T follicular helper cell (primary cell): ENCODE measurements around the gene RPS13.
"Not testable (repeated sequence)": the region's sequence is repeated elsewhere in the genome, so short reads cannot be mapped to it uniquely, and the experiment has no call there.

Source experiments
- DNase-seq: peaks from one replicate; pipeline ENCODE4 v3.0.0-alpha.2; 2020; ENCODE audit warnings: low read depth
- total RNA-seq, 2 experiments: gene quantifications; one replicate each; lab custom pipeline; 2026; lab: John Stamatoyannopoulos, UW

Gene RPS13
- total RNA-seq, result 617 to 685 reads per million in 2 experiments

DNA sequence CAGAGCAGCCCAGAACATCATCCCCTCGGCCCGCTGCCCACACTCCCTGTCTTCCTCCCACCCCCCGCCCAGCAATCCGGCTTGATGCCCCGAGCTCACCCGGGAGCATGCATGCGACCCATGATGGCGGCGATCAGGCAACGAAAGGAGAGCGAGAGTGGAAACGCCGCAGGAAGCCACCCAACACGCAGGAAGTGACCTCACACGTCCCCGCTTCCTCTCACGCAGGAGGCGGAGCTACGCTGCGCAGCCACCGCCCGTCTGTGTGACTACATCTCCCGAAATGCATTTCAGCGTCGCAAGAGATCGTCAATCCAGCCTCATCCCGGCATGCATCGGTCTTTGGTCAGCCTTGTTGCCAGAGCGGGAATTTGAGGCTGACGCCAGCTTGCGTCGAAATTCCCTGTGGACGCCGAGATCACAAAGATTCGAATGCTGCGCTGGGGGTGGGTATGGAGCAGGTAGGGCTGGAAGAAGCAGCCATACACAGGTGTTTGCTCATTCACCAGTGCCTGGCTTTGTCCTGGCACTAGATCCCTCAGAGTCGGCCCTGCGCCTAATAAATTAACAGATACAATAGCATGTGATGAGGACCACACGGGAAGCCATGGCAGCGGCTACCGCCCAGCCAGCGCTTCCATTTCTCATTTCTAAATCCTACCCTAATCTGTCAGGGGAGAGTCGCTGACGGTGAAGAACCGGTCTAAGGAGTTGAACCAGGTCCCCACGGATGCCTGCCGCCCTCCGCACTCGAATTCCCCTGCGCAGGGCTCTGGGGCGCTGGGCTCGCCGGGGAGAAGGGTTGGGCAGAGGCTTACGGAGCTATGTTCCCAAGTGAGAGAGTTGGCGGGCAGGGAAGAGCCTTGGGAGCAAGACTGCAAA is at the start of gene RPS13:
TSS of gene RPS13 (minus strand) at position 148 of the 882 bp plus-strand sequence. CDS start at position 122, 26 bp downstream.
- peak; percentile 93 for DNase-seq

DNA sequence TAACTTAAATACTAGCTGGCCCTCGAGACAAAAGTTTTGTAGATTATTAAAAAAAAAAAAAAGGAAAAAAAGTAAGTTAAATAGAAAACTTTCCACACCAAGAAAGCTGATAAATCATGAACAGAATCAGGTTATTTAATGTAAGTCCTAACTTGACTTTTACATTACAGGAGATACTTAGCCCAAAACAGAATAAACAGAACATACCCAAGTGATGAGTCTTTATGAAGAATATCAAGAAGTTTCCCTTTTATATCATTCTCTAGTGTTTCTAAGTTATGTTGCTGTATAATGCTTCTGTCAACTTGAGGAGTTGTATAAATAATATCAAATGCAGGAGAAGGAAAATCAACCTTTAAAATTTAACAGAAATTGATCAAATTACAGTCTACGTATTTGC is 44.5 kb upstream of the RPS13 start:
- DNase-seq, result no peak

DNA sequence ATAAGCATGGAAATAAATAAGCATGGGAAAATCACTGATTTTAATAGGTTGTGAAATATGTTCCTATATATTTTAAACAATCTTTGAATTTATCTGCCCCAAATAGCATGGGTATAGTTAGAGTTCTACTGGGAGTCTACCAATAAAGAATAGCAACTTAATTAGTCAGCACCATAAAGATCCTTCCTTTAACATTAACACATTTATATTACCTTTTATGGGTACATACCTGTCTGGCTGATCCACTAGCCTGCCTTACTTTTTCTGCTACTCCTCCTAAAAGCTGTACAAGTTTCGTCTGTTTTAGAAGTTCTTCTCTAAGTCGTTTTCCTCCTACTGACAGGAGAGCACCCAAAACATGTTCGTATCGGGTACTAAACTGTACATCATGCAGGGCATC is 39.8 kb upstream of the RPS13 start:
- DNase-seq, result no peak

DNA sequence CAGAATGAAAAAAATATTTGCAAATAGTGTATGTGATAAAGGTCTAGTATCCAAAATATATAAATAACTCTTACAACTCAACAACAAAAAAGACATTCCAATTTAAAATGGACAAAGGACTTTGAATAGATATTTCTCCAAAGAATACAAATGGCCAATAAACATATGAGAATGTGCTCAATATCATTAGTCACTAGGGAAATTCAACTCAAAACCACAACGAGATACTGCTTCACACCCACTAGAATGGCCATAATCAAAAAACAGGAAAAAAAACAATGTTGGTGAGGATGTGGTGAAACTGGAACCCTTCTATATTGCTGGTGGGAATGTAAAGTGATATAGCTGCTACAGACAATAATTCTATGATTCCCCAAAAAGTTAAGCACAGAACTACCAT is 38.6 kb upstream of the RPS13 start:
- DNase-seq, result no peak

DNA sequence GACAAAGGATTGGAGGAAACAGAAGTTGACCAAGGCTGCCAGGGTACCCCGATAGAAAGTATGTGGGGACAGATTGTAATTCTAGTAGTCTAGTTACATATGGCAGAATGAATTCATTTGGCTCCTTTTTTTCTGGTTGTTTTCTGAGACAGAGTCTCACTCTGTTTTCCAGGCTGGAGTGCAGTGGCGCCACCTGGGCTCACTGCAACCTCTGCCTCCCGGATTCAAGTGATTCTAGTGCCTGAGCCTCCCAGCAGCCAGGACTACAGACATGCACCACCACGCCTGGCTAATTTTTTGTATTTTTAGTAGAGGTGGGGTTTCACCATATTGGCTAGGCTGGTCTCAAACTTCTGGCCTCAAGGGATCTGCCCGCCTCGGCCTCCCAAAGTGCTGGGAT is 30.3 kb upstream of the RPS13 start:
- DNase-seq, result not testable (repeated sequence)

DNA sequence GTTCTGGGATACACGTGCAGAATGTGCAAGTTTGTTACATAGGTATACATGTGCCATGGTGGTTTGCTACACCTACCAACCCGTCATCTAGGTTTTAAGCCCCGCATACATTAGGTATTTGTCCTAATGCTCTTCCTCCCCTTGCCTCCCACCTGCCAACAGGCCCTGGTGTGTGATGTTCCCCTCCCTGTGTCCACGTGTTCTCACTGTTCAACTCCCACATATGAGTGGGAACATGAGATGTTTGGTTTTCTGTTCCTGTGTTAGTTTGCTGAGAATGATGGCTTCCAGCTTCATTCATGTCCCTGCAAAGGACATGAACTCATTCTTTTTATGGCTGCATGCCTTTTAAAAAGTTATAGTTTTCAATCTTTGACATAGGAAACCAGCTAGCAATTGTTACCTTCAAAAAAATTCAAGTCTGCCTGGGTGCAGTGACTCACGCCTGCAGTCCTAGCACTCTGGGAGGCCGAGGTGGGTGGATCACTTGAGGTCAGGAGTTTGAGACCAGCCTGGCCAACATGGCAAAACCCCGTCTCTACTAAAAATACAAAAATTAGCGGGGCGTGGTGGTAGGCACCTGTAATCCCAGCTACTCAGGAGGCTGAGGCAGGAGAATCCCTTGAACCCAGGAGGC is 28.1 kb upstream of the RPS13 start:
- not testable (repeated sequence) for DNase-seq

DNA sequence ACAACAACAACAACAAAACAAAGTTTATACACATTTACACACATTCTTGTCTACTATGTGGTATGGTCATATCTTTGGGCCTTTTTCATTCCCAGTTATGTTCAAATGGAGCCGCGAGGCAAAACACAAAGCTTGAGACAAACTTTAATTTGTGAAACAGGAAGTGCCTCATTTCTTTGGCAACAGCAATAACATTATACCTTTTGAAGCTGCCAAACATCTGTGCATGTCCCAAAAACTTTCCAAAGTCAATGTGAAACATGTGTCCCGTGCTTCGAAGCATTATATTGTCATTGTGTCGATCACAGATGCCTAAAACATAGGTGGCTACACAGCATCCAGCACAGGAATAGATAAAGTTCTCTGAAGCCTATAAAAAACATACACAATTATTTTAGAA is 25.0 kb upstream of the RPS13 start:
- no peak for DNase-seq

DNA sequence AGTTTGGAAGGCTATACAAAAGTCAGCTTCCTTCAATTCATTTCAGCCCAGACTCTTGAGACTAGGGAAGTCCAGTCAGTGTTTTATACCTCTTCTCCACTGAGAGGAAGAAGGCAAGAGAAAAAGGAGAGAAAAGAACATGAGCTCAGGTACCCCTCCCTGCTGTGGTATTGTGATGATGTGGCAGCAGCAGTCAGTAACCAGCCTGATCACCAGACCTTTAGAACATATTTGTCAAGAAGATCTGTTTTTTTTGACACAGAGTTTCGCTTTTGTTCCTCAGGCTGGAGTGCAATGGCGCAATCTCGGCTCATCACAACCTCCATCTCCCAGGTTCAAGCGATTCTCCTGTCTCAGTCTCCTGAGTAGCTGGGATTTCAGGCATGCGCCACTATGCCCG is 21.2 kb upstream of the RPS13 start:
- DNase-seq, result no peak

DNA sequence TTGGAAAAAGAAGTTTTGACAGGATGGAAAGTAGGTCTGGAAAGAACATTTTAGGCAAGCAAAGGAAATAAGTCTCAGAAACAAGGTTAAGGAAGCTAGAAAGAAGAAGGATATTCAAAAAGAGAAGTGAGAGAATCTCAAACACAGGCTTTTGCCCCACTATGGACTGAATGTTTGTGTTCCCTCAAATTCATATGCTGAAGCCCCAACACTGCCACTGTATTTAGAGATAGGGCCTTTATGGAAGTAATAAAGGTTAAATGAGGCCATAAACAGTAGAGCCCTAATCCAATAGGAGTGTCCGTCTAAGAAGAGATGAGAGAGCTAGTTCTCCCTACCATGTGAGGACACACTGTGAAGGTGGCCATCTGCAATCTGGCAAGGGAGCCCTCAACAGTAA is 20.6 kb upstream of the RPS13 start:
- no peak for DNase-seq

DNA sequence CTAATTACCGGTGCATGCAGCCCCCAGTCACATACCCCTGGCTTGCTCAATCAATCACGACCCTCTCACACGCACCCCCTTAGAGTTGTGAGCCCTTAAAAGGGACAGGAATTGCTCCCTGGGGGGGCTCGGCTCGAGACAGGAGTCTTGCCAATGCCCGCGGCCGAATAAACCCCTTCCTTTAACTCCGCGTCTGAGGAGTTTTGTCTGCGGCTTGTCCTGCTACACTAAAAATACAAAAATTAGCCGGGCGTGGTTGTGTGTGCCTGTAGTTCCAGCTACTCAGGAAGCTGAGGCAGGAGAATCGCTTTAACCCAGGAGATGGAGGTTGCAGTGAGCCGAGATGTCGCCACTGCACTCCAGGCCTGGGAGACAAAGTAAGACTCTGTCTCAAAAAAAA is 8.5 kb upstream of the RPS13 start:
- DNase-seq, result not testable (repeated sequence)

DNA sequence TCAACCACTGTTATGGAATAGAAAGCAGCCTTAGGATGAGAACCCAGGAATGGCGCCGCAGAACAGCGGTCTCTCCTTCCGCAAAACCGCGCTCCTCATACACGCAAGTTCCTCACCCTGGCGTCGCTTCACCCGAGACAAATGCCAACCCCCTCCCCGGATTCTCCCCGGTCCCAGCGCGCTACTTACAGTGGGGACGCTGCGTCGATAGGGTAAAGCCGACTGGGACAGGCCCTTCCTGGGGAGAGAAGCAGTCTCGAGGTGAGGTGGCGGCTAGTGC is 287 bp downstream of the RPS13 start:
- no peak for DNase-seq

DNA sequence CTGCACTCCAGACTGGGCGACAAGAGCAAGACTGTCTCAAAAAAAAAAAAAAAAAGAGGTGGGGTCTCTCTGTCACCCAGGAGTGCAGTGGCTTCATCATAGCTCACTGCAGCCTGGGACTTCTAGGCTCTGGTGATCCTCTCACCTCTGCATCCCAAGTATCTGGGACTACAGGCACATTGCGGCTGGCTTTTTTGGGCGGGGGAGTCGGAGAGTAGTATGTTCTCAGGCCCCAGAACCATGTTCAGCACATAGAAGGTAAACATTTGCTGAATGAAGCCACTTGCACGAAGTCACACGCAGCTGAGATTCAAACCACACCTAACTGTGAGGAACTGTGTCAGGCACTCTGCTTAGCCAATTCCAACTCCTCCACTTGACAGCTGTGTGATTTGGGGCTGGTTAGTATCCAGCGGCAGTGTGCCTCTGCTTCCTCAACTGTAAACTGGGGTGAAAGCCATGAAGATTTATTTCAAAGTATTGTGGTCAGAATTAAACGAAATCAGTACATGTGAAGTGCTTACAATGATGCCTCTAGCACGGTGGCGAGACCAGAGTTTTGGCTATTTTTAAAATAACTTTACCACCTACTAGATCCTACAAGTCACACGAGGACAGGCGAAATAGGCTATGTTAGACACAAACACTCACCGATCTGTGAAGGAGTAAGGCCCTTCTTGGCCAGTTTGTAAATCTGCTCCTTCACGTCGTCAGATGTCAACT is 789 bp downstream of the RPS13 start:
- DNase-seq, result no peak

DNA sequence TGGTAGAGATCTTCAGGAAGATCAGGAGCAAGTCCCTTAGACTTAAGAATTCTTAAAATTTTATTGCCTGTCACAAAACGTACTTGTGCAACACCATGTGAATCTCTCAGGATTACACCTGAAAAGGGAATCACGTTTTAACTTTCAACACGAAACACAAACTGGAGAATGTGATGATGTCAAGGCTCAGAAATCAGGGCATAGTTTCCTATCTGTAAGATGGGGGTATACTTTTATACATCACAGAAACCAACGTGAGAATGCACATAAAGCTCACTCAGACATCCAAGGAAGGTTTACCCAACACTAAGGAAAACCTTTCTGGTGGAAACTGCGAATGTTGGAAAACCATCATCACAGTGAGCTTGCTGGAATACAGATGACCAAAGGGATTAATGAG is 2.0 kb downstream of the RPS13 start:
- DNase-seq, result no peak

DNA sequence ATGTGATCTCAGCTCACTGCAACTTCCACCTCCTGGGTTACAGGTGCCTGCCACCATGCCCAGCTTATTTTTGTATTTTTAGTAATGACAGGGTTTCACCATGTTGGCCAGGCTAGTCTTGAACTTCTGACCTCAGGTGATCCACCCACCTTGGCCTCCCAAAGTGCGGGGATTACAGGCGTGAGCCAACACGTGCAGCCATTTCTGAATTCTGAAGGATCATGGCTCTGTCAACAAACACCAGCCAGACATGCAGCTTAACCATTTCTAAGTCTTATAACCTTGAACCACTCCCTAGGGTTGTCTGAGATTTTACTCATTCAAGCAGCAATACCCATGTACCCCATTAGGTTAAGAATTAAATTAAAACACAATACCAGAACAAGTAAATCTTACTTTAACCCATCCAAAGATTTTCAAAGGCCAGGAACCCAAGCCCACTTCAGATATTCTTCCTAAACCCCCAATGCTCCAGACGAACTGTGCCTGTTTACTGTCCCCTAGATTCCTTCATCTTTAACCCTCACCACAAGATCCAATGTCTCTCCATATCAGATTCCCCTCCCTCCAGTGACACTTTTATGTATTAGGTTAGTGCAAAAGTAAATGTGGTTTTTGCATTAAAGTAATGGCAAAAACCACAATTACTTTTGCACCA is 4.0 kb downstream of the RPS13 start:
- DNase-seq, result no peak

DNA sequence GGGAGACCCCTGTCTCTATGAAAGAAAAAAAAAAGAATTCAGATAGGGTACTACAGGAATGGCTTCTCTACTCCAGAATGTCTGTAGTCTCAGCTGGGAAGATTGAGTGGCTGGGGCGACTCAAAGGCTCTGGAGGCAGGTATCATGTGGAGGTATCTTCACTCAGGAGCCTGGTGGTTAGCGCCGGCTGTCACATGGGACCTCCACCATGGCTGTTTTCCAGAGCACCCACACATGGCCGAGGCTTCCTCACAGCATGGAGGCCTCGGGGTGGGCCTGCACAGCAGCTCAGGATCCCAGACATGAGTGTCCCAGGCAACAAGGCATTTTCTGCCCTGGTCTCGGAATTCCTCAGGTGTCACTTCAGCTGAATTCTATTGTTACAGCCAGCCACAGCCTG is 10.1 kb downstream of the RPS13 start:
- DNase-seq, result no peak

DNA sequence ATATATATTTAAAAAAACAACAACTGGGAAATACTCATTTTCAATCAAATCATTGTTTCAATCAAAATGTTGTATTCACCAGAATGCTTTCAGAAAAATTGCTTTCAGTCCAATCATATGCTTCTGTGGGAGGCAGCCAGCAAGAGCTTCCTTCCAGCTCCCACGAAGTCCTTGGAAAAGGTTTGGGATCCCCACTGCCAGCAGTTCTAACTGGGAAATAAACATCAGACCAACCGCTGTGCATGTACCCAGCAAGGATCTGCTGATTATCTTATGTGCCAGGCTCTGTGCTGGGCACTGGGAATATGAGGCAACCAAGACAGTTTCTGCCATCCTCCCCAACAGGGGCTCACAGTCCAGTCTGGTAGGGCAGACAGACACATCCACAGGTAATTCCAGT is 10.8 kb downstream of the RPS13 start:
- DNase-seq, result no peak

DNA sequence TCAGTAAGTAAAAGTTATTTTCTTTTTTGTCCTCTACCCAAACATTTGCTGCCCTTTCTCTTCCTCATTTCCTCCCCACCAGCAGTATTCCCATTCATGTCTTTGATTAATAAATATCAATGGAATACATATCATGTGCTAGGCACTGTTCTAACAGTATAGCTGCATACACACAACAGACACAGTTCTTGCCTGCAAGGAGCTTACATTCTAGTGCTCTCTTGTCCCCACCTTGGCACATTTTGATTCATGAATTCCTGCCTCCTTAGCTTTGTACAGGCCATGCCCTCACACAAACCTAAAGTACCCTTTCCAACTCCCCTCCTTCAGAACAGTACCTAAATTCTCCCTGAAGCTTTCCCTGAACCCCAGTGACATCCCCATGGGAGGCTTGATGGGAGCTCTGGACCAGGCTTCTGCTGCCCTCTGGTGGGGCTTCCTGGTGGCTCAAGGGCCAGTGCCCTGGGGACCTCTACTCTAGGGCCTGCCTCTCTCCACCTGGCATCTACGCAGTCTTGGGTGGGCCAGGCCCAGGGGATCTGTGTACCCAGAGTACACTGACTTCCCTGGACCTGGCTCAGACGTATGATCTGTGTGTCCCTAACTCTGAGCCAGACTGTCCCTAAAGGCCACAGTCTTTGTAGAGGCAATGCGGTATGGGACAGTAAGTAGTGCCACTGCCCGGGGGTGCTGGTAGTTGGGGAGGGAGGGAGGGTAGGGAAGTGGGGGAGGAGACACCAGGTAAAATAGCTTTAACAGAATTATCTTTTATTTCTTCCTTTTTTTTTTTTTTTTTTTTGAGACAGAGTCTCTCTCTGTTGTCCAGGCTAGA is 14.1 kb downstream of the RPS13 start:
- DNase-seq, result no peak

DNA sequence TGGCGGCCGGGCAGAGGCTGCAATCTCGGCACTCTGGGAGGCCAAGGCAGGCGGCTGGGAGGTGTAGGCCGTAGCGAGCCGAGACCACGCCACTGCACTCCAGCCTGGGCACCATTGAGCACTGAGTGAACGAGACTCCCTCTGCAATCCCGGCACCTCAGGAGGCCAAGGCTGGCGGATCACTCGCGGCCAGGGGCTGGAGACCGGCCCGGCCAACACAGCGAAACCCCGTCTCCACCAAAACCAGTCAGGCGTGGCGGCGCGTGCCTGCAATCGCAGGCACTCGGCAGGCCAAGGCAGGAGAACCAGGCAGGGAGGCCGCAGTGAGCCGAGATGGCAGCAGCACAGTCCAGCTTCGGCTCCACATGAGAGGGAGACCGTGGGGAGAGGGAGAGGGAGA is 26.3 kb downstream of the RPS13 start:
- DNase-seq, result not testable (repeated sequence)

DNA sequence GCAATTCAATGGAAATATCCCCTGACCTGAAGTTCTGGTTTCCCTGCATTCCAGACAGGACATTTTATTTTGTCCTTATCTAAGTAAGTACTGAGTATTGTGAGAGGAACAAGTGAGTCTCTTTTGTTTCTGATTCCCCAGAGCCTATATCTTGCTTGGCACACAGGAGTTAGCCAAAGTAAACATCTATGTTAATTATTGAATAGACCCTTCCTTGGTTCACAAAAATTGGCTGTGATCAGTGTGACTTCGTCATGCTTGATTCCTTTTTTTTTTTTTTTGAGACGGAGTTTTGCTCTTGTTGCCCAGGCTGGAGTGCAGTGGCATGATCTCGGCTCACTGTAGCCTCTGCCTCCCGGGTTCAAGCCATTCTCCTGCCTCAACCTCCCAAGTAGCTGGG is 29.0 kb downstream of the RPS13 start:
- not testable (repeated sequence) for DNase-seq

DNA sequence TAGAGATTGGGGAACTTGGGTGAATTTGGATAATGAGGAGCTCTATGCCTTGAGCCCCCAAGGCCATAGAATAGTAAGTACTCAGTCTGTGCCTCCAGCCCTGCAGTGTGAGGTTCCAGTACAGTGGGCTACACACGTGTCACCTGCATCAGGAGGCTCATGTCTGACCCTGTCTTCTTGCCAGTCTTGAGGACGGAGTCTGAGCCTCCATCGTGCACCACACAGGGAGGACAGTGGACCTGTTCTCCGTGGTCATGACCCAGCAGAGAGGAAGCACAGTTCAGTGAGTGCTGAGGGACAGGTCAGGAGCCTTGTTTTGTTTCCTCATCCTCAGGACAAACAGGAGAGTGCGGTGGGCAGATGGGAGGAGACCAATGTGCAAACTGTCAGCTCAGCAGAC is 30.8 kb downstream of the RPS13 start:
- no peak for DNase-seq
